ENCODE data around the gene PPM1E. TPM values are rescaled to one million over a fixed set of nuclear protein-coding genes. Genes with fewer than 3 reads are reported as not detected.
"Not testable (repeated sequence)": the region's sequence is repeated elsewhere in the genome, so short reads cannot be mapped to it uniquely, and the experiment has no call there.

The PPM1E gene
- total RNA-seq, 2 donors from 2014 or later: 4.1 to 7.8 TPM

DNA sequence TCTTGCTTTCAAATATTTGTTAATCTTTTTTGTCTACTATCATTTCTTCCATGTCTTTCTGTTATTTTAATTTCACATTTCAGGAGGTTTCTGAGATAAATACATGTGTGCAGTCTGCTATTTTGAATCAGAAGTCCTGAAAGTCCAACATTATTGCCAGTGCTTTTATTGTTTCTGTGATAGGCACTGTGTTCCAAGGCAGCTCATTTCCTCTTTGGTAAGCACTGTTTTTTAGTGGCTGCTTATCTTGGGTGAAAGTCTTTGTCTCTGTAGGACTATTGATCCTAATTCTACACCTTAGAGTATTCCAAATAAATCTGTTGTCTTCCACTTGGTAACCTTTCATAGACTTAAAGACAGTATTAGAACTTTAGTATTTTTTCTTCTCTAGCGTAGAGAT is 76.1 kb downstream of the PPM1E start:
- no peak for DNase-seq (ENCODE audit: low spot score)
- intact Hi-C loops (cut with DNase I): no loop called here
- Histone ChIP-seq H3K4me1 (replicated peaks) (no peaks in the 10 kb centered on the region), H3K9me3 (no peaks in the 10 kb centered on the region), H3K27ac (no peak overlapping the region), H3K4me3 (no peak overlapping the region), H3K27me3 (replicated peaks; ENCODE audit: insufficient read depth) (no peaks in the 10 kb centered on the region), H3K36me3 (no peaks in the 10 kb centered on the region)
- 90% methylated on average over 1 of the region's 1 CpG for WGBS
- TF ChIP-seq POLR2A (IDR thresholded peaks at IDR 0.05) (no peak), POLR2AphosphoS5 (IDR thresholded peaks at IDR 0.05) (no peak)
- TF ChIP-seq, protein P1, sequence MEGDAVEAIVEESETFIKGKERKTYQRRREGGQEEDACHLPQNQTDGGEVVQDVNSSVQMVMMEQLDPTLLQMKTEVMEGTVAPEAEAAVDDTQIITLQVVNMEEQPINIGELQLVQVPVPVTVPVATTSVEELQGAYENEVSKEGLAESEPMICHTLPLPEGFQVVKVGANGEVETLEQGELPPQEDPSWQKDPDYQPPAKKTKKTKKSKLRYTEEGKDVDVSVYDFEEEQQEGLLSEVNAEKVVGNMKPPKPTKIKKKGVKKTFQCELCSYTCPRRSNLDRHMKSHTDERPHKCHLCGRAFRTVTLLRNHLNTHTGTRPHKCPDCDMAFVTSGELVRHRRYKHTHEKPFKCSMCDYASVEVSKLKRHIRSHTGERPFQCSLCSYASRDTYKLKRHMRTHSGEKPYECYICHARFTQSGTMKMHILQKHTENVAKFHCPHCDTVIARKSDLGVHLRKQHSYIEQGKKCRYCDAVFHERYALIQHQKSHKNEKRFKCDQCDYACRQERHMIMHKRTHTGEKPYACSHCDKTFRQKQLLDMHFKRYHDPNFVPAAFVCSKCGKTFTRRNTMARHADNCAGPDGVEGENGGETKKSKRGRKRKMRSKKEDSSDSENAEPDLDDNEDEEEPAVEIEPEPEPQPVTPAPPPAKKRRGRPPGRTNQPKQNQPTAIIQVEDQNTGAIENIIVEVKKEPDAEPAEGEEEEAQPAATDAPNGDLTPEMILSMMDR (IDR thresholded peaks at IDR 0.05): no peak

DNA sequence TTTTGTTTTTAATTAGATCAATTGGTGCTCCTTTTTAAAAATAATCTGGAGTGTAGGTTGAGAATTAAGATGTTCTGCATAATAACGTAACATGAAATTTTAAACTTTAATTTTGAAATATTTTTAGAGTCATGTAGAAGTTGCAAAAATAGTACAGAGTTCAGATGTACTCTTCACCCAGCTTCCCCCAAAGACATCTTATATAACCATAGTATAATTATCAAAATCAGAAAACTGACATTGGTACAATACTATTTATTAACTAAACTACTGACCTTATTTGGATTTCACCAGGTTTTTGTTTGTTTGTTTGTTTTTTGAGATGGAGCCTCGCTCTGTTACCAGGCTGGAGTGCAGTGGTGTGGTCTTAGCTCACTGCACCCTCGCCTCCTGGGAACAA is 76.9 kb downstream of the PPM1E start:
- Histone ChIP-seq H3K27me3 (replicated peaks; ENCODE audit: insufficient read depth) (no peaks in the 10 kb centered on the region), H3K4me1 (replicated peaks) (no peaks in the 10 kb centered on the region), H3K27ac (no peak overlapping the region), H3K4me3 (no peak overlapping the region), H3K9me3 (no peaks in the 10 kb centered on the region), H3K36me3 (no peaks in the 10 kb centered on the region)
- WGBS: 90% methylated on average over 3 of the region's 3 CpGs
- intact Hi-C loops (cut with DNase I): no loop called here
- no peak for DNase-seq (ENCODE audit: low spot score)
- no peak for TF ChIP-seq POLR2A (IDR thresholded peaks at IDR 0.05)
- TF ChIP-seq, protein P1 (IDR thresholded peaks at IDR 0.05): no peak
- no peak for TF ChIP-seq POLR2AphosphoS5 (IDR thresholded peaks at IDR 0.05)

DNA sequence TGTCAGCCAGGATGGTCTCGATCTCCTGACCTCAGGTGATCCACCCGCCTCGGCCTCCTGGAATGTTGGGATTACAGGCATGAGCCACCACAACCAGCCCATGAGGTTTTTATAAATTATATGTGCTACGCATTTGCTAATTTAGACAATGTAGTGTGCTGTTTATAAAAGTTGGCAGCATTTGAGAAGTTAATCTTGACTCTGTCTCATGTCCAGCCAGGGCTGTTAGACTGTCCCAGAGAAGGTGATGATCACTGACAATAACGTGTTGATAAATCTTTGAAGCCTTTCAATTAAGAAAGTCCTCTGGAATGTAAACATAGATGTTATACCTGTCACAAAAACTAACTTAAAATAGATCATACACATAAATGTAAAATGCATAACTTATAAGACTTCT is 82.0 kb downstream of the PPM1E start:
- no peaks in the 10 kb centered on the region for H3K4me1 ChIP-seq (replicated peaks)
- no peaks in the 10 kb centered on the region for H3K9me3 ChIP-seq
- no peak overlapping the region for H3K27ac ChIP-seq
- no peak overlapping the region for H3K4me3 ChIP-seq
- 84% methylated on average over 5 of the region's 5 CpGs for WGBS
- TF ChIP-seq POLR2AphosphoS5 (IDR thresholded peaks at IDR 0.05) (no peak), POLR2A (IDR thresholded peaks at IDR 0.05) (no peak)
- no peaks in the 10 kb centered on the region for H3K27me3 ChIP-seq (replicated peaks; ENCODE audit: insufficient read depth)
- intact Hi-C loops (cut with DNase I): no loop called here
- H3K36me3 ChIP-seq: no peaks in the 10 kb centered on the region
- no peak for DNase-seq (ENCODE audit: low spot score)

DNA sequence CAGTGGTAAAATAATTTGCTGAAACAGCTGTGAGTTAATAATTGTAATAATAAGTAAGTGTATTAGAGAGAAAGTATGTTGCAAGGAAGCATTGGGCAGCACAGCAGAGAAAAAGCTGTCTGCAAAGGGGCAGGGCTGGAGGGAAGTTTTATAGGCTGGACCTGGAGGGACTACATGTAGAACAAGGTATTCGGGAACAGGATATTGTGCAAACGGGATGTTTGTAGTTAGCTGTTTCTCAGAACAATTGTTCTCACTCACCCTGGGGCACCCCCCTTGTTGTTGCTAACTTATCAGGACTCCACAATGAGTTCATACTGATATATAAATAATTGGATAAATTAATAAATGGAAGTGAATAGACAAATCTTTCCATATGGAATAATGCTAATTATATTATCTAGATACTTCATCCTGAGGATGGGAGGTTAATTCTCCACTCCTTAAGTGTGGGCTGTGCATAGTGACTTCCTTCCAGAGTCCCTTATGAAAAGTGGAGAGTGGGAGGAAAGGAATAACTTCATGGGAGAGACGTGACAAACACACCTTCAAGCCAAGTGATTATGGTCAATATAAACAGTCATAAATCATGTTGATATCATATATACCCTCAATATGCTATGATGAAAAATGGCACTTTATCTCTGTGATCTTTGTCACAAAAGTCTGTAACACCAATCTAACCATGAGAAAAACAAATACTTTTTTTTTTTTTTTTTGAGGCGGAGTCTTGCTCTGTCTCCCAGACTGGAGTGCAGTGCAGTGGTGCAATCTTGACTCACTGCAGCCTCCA is 85.4 kb downstream of the PPM1E start:
- TF ChIP-seq, protein P1 (IDR thresholded peaks at IDR 0.05): no peak
- peak; percentile 22 for TF ChIP-seq POLR2AphosphoS5 (IDR thresholded peaks at IDR 0.05)
- Histone ChIP-seq H3K36me3 (no peaks in the 10 kb centered on the region), H3K27me3 (replicated peaks; ENCODE audit: insufficient read depth) (no peaks in the 10 kb centered on the region), H3K9me3 (no peaks in the 10 kb centered on the region), H3K4me1 (replicated peaks) (no peaks in the 10 kb centered on the region), H3K4me3 (no peak overlapping the region), H3K27ac (peak overlapping the region in 1 of 2 donors; percentile 1)
- WGBS: 48% methylated on average over 4 of the region's 4 CpGs
- peak; percentile 13 for DNase-seq (ENCODE audit: low spot score)
- intact Hi-C loops (cut with DNase I): no loop called here

DNA sequence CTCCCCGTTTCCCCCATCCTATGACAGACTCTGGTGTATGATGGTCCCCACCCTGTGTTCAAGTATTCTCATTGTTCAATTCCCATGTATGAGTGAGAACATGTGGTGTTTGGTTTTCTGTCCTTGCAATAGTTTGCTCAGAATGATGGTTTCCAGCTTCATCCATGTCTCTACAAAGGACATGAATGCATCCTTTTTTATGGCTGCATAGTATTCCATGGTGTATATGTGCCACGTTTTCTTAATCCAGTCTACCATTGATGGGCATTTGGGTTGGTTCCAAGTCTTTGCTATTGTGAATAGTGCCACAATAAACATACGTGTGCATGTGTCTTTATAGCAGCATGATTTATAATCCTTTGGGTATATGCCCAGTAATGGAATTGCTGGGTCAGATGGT is 90.8 kb downstream of the PPM1E start:
- DNase-seq (ENCODE audit: low spot score); intact Hi-C loops (cut with DNase I); H3K4me3 ChIP-seq; H3K36me3 ChIP-seq; H3K27me3 ChIP-seq (replicated peaks; ENCODE audit: insufficient read depth); H3K9me3 ChIP-seq; H3K4me1 ChIP-seq (replicated peaks); H3K27ac ChIP-seq: not testable (repeated sequence)
- 68% methylated on average over 3 of the region's 3 CpGs for WGBS

DNA sequence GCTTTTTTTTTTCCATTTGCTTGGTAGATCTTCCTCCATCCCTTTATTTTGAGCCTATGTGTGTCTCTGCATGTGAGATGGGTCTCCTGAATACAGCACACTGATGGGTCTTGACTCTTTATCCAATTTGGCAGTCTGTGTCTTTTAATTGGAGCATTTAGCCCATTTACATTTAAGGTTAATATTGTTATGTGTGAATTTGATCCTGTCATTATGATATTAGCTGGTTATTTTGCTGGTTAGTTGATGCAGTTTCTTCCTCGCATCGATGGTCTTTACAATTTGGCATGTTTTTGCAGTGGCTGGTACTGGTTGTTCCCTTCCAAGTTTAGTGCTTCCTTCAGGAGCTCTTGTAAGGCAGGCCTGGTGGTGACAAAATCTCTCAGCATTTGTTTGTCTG is 94.5 kb downstream of the PPM1E start:
- intact Hi-C loops (cut with DNase I); H3K27me3 ChIP-seq (replicated peaks; ENCODE audit: insufficient read depth); H3K9me3 ChIP-seq; H3K4me1 ChIP-seq (replicated peaks); H3K4me3 ChIP-seq; H3K27ac ChIP-seq; DNase-seq (ENCODE audit: low spot score); H3K36me3 ChIP-seq: not testable (repeated sequence)
- WGBS: 91% methylated on average over 2 of the region's 2 CpGs

All from prostate gland (tissue), 2 donors.